ENCODE data around the gene TSPAN3. TPM values are rescaled to one million over a fixed set of nuclear protein-coding genes. Genes with fewer than 3 reads are reported as not detected.

Gene TSPAN3
- total RNA-seq, 1 donor from 2014 or later = 533 TPM

Other genes starting within 250 kb of the TSPAN3 start
- 7.3 and 11.7 TPM in 2 replicates for gene SCAPER, start 165.8 kb downstream of the TSPAN3 start, total RNA-seq
- gene RCN2, start 139.4 kb downstream of the TSPAN3 start, total RNA-seq = 38.9 and 51.7 TPM in 2 replicates
- gene PSTPIP1, start 76.0 kb downstream of the TSPAN3 start, total RNA-seq = not detected in 2 replicates

Measured in renal cortical epithelial cell (primary cell).